ENCODE data around the gene HTRA1. TPM values are rescaled to one million over a fixed set of nuclear protein-coding genes. Genes with fewer than 3 reads are reported as not detected.

Gene HTRA1
- total RNA-seq, 2 donors from 2014 or later = 41.4 to 61.8 TPM

DNA sequence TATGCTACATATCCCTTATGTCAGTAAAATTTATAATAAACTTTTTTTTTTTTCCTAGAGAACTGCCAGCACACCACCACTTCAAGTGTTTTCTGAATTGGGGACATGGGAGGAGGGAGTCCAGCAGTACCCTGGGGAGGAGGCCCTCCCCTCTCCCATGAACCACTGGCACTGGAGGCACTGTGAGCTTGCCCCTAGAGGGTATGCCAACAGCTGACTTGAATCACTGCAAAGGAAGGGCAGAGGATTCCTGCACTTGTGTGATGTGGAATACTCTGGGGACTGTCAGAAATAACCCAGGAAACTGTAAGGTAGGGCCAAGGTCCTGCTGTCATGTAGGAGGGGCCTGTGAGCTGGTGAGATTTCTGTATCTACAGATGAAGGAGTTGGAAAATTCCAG lies 15.4 kb upstream of the HTRA1 start:
- DNase-seq (ENCODE audit: low spot score) = no peak
- intact Hi-C loops (cut with DNase I) = no loop called here
- no peaks in the 10 kb centered on the region for H3K27me3 ChIP-seq (replicated peaks; ENCODE audit: insufficient read depth)
- no peak overlapping the region for H3K4me3 ChIP-seq
- no peaks in the 10 kb centered on the region for H3K4me1 ChIP-seq (replicated peaks)
- no peak overlapping the region for H3K27ac ChIP-seq
- H3K9me3 ChIP-seq = no peaks in the 10 kb centered on the region
- no peaks in the 10 kb centered on the region for H3K36me3 ChIP-seq
- TF ChIP-seq POLR2AphosphoS5 (IDR thresholded peaks at IDR 0.05) = no peak
- TF ChIP-seq, protein P1, sequence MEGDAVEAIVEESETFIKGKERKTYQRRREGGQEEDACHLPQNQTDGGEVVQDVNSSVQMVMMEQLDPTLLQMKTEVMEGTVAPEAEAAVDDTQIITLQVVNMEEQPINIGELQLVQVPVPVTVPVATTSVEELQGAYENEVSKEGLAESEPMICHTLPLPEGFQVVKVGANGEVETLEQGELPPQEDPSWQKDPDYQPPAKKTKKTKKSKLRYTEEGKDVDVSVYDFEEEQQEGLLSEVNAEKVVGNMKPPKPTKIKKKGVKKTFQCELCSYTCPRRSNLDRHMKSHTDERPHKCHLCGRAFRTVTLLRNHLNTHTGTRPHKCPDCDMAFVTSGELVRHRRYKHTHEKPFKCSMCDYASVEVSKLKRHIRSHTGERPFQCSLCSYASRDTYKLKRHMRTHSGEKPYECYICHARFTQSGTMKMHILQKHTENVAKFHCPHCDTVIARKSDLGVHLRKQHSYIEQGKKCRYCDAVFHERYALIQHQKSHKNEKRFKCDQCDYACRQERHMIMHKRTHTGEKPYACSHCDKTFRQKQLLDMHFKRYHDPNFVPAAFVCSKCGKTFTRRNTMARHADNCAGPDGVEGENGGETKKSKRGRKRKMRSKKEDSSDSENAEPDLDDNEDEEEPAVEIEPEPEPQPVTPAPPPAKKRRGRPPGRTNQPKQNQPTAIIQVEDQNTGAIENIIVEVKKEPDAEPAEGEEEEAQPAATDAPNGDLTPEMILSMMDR (IDR thresholded peaks at IDR 0.05) = no peak
- TF ChIP-seq POLR2A (IDR thresholded peaks at IDR 0.05) = no peak

DNA sequence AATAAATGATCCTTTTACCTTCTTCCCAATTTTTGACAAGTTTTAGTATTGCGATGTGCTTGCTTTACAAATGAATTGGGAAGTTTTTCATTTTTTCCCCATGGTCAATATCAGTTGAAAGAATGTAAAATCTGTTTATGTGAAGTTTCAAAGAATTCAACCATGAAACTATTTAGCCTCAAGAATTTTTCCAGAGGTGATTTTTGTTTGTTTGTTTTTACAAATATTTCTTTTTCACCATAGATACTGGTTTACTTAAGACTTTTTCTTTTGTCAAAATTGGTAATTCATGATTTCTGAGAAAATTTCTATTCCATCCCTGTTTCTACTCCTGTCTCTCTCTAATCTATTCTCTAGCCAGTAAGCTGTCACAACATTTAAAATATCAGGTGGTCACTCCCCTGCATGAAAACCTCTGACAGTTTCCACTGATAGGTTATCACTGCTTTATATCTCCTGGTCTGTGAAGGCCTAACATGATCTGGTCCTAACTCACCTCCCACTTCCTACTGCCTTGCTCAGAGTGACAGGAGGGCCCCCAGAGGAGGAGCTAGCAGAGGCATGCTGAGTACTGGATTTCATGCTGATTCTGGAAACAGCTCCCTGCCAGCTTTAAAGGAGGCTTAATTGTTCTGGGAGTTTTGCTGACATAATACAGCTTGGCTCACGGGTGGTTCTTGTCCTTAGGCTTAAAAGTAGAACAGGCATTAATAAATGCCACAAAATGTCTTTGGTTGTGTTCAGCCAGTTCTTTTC lies 14.5 kb upstream of the HTRA1 start:
- H3K27ac ChIP-seq = no peak overlapping the region
- TF ChIP-seq, protein P1 (IDR thresholded peaks at IDR 0.05) = no peak
- no peak for DNase-seq (ENCODE audit: low spot score)
- no peaks in the 10 kb centered on the region for H3K27me3 ChIP-seq (replicated peaks; ENCODE audit: insufficient read depth)
- H3K4me3 ChIP-seq = no peak overlapping the region
- WGBS = 58% methylated on average over 2 of the region's 2 CpGs
- no peaks in the 10 kb centered on the region for H3K4me1 ChIP-seq (replicated peaks)
- H3K9me3 ChIP-seq = no peaks in the 10 kb centered on the region
- H3K36me3 ChIP-seq = no peaks in the 10 kb centered on the region
- intact Hi-C loops (cut with DNase I) = no loop called here

DNA sequence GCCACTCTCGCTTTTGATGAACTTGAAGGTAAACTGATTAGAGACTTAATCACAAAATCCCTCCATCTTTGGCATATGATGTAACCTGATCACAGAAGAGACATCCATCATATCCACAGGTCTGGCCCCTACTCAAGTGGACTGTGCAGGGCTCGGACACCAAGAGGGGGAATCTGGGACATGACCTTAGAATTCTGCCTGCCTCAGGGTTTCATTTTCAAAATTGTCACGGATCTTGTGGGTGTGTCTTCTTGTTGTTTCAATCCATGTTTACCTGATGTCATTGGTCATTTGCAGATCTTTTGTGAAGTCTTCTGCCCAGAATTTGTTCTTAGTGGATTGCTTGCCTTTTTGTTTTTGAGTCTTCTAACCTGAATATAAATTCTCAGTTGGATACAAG lies 12.8 kb upstream of the HTRA1 start:
- 92% methylated on average over 3 of the region's 3 CpGs for WGBS
- Histone ChIP-seq H3K27me3 (replicated peaks; ENCODE audit: insufficient read depth) (no peaks in the 10 kb centered on the region), H3K36me3 (no peaks in the 10 kb centered on the region), H3K27ac (no peak overlapping the region), H3K9me3 (no peaks in the 10 kb centered on the region), H3K4me1 (replicated peaks) (no peaks in the 10 kb centered on the region), H3K4me3 (no peak overlapping the region)
- no peak for TF ChIP-seq POLR2AphosphoS5 (IDR thresholded peaks at IDR 0.05)
- TF ChIP-seq POLR2A (IDR thresholded peaks at IDR 0.05) = no peak
- TF ChIP-seq, protein P1 (IDR thresholded peaks at IDR 0.05) = no peak
- intact Hi-C loops (cut with DNase I) = no loop called here
- DNase-seq (ENCODE audit: low spot score) = no peak

DNA sequence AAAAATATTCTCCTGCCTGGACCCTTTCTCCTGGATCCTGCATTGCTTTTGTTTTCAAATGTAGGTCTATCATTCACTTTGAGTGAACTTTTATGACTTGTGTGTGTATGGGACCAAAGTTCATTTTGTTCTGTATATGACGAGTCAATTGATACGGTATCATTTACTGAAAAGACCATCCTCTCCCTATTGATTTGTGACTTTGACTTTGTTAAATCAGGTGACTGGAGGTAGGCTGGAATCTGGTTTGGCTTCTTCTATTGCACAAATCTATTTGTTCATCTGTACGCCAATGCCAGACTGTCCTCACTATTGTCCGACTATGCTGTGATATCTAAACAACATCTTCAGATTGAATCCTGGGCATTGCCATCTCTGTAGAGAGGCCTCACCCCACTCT lies 12.2 kb upstream of the HTRA1 start:
- no peak for DNase-seq (ENCODE audit: low spot score)
- WGBS = 90% methylated on average over 4 of the region's 4 CpGs
- Histone ChIP-seq H3K4me3 (no peak overlapping the region), H3K9me3 (no peaks in the 10 kb centered on the region), H3K27me3 (replicated peaks; ENCODE audit: insufficient read depth) (no peaks in the 10 kb centered on the region), H3K4me1 (replicated peaks) (no peaks in the 10 kb centered on the region), H3K27ac (no peak overlapping the region), H3K36me3 (no peaks in the 10 kb centered on the region)
- TF ChIP-seq POLR2A (IDR thresholded peaks at IDR 0.05) = no peak
- TF ChIP-seq POLR2AphosphoS5 (IDR thresholded peaks at IDR 0.05) = no peak
- TF ChIP-seq, protein P1 (IDR thresholded peaks at IDR 0.05) = no peak
- intact Hi-C loops (cut with DNase I) = no loop called here

DNA sequence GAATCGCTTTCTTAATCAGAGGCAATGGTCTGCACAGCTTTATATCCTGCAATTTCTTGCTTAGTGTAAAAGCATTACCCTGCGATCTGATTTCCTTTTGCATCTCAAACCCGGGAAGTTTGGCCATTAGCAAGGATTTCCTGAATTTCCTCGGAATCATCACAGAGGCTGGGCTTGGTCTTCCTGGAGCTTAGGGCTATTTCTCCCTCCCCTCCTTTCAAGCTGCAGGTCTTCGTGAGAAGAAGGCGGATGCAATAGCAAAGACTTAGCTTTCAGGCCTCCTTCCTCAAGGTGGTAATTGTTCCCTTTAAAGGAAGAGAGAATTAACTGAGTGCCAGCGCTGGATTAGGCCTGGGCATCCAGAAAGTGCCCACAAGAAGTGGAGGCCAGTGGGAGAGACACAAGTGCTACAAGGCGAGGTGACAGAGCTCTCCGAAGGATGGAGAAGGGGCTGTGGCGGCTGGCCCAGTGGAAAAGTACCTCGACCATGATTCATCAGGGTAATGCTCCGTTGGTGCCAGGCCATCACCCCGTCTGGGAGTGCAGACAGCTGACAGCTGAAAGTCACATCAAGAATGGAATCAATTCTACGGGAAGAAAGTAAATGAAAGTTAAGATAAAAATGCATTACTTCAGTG lies 10.9 kb upstream of the HTRA1 start:
- intact Hi-C loops (cut with DNase I) = no loop called here
- Histone ChIP-seq H3K27ac (no peak overlapping the region), H3K9me3 (no peaks in the 10 kb centered on the region), H3K27me3 (replicated peaks; ENCODE audit: insufficient read depth) (no peaks in the 10 kb centered on the region), H3K36me3 (no peaks in the 10 kb centered on the region), H3K4me1 (replicated peaks) (no peaks in the 10 kb centered on the region), H3K4me3 (no peak overlapping the region)
- 72% methylated on average over 14 of the region's 14 CpGs for WGBS
- DNase-seq (ENCODE audit: low spot score) = no peak
- TF ChIP-seq POLR2AphosphoS5 (IDR thresholded peaks at IDR 0.05) (no peak), POLR2A (IDR thresholded peaks at IDR 0.05) (no peak)
- TF ChIP-seq, protein P1 (IDR thresholded peaks at IDR 0.05) = no peak
